ENCODE results near the gene LARGE1. TPM values are rescaled to one million over a fixed set of nuclear protein-coding genes. Genes with fewer than 3 reads are reported as not detected.

The LARGE1 gene
- polyA plus RNA-seq, 3 donors = 0.05 to 0.13 TPM; not detected in 1

- Histone ChIP-seq H3K9ac (ENCODE audit: insufficient read depth, low read length, poor library complexity, severe bottlenecking) (no peak overlapping the region), H4K20me1 (ENCODE audit: insufficient read depth, low read length) (no peaks in the 10 kb centered on the region), H3K27me3 (ENCODE audit: control insufficient read depth in 2 of 2, insufficient read depth in 2 of 2, low read length in 2 of 2) (no peaks in the 10 kb centered on the region), H3K4me3 (replicated peaks in 1 of 3; ENCODE audit: low read depth in 2 of 3, low read length in 3 of 3) (no peak overlapping the region), H3K79me2 (ENCODE audit: insufficient read depth, low read length) (no peaks in the 10 kb centered on the region), H3K36me3 (replicated peaks in 1 of 2; ENCODE audit: control insufficient read depth in 1 of 2, insufficient read depth in 2 of 2, low read length in 2 of 2) (no peaks in the 10 kb centered on the region), H3K4me1 (ENCODE audit: control insufficient read depth in 1 of 2, insufficient read depth in 2 of 2, low read length in 2 of 2) (no peaks in the 10 kb centered on the region), H3K27ac (ENCODE audit: low read depth in 1 of 2, low read length in 2 of 2) (no peak overlapping the region), H3K4me2 (replicated peaks; ENCODE audit: extremely low read depth, low read length, poor library complexity, severe bottlenecking) (no peak overlapping the region), H2AFZ (ENCODE audit: insufficient read depth, low read depth, low read length, poor library complexity, severe bottlenecking) (no peak overlapping the region), H3K9me3 (replicated peaks in 1 of 2; ENCODE audit: control insufficient read depth in 1 of 2, insufficient read depth in 1 of 2, low read length in 2 of 2) (peaks cover 13 to 14% of the 10 kb centered on the region in 2 donors)
- H3K27me3 Mint-ChIP-seq (ENCODE audit: low read depth in 3 of 3) = peaks cover 0 to 5% (median 0%) of the 10 kb centered on the region in 3 donors
- no peaks in the 10 kb centered on the region for H3K36me3 Mint-ChIP-seq
- no peak for DNase-seq
- H3K9me3 Mint-ChIP-seq = peaks cover 6 to 13% (median 9%) of the 10 kb centered on the region in 7 donors
- no peak overlapping the region for H3K27ac Mint-ChIP-seq
- H3K4me3 Mint-ChIP-seq = no peak overlapping the region
- no peaks in the 10 kb centered on the region for H3K4me1 Mint-ChIP-seq
- intact Hi-C loops (cut with micrococcal nuclease) = no loop called here
- no peak for TF ChIP-seq CTCF (IDR thresholded peaks at IDR 0.05)
- WGBS (ENCODE audit: insufficient coverage) = 90% methylated on average over 7 of the region's 7 CpGs
Observed at GRCh38 chr22:33891992-33892391, 28.3 kb downstream of the LARGE1 start.

GRCh38 chr22:33891455-33891854 lies 28.8 kb downstream of the LARGE1 start:
- H3K36me3 Mint-ChIP-seq = no peaks in the 10 kb centered on the region
- H3K9me3 Mint-ChIP-seq = peaks cover 7 to 13% (median 9%) of the 10 kb centered on the region in 7 donors
- H3K27me3 Mint-ChIP-seq (ENCODE audit: low read depth in 3 of 3) = peaks cover 0 to 6% (median 0%) of the 10 kb centered on the region in 3 donors
- WGBS (ENCODE audit: insufficient coverage) = no CpG with 5 or more reads among the region's 5 CpGs
- no peak overlapping the region for H2AFZ ChIP-seq (ENCODE audit: insufficient read depth, low read depth, low read length, poor library complexity, severe bottlenecking)
- no peaks in the 10 kb centered on the region for H3K4me1 ChIP-seq (ENCODE audit: control insufficient read depth in 1 of 2, insufficient read depth in 2 of 2, low read length in 2 of 2)
- no peaks in the 10 kb centered on the region for H3K27me3 ChIP-seq (ENCODE audit: control insufficient read depth in 2 of 2, insufficient read depth in 2 of 2, low read length in 2 of 2)
- H3K79me2 ChIP-seq (ENCODE audit: insufficient read depth, low read length) = no peaks in the 10 kb centered on the region
- H3K36me3 ChIP-seq (replicated peaks in 1 of 2; ENCODE audit: control insufficient read depth in 1 of 2, insufficient read depth in 2 of 2, low read length in 2 of 2) = no peaks in the 10 kb centered on the region
- H3K27ac Mint-ChIP-seq = no peak overlapping the region
- H3K9me3 ChIP-seq (replicated peaks in 1 of 2; ENCODE audit: control insufficient read depth in 1 of 2, insufficient read depth in 1 of 2, low read length in 2 of 2) = peaks cover 13 to 14% of the 10 kb centered on the region in 2 donors
- no peaks in the 10 kb centered on the region for H3K4me1 Mint-ChIP-seq
- intact Hi-C loops (cut with micrococcal nuclease) = no loop called here
- no peak for DNase-seq
- H3K4me2 ChIP-seq (replicated peaks; ENCODE audit: extremely low read depth, low read length, poor library complexity, severe bottlenecking) = no peak overlapping the region
- no peak overlapping the region for H3K4me3 Mint-ChIP-seq
- TF ChIP-seq CTCF (IDR thresholded peaks at IDR 0.05) = no peak
- H4K20me1 ChIP-seq (ENCODE audit: insufficient read depth, low read length) = no peaks in the 10 kb centered on the region
- no peak overlapping the region for H3K9ac ChIP-seq (ENCODE audit: insufficient read depth, low read length, poor library complexity, severe bottlenecking)
- no peak overlapping the region for H3K27ac ChIP-seq (ENCODE audit: low read depth in 1 of 2, low read length in 2 of 2)
- no peak overlapping the region for H3K4me3 ChIP-seq (replicated peaks in 1 of 3; ENCODE audit: low read depth in 2 of 3, low read length in 3 of 3)
